CD4-positive, CD25-positive, alpha-beta regulatory T cell (primary cell): ENCODE data around the gene SPPL3. TPM values are rescaled to one million over a fixed set of nuclear protein-coding genes. Genes with fewer than 3 reads are reported as not detected.

ENCODE experiments used
- ATAC-seq, 2 donors: fragments of 150-1000 bp; cut with Tn5 transposase; one replicate each; pipeline ENCODE4 v1.10.0; 2021; ENCODE audit warnings: low read depth in 2 of 2, moderate number of reproducible peaks in 2 of 2, moderate library complexity in 1 of 2
- DNase-seq, 3 donors: peaks; one replicate each; pipeline versions ENCODE4 v3.0.0 to v3.0.0-alpha.2; 2012 to 2022; ENCODE audit warnings: mixed read lengths in 1 of 3
- H3K27ac ChIP-seq: one replicate; pipeline ENCODE4 v1.7.0; 2013; ENCODE audit warnings: mild to moderate bottlenecking, low read length; ENCODE audit not compliant: insufficient read depth, poor library complexity, severe bottlenecking
- H3K27me3 ChIP-seq: one replicate; pipeline ENCODE4 v1.7.0; 2013; ENCODE audit warnings: low read length; ENCODE audit not compliant: control insufficient read depth, insufficient read depth
- H3K36me3 ChIP-seq: one replicate; pipeline ENCODE4 v1.7.0; 2013; ENCODE audit warnings: mild to moderate bottlenecking, low read length, moderate library complexity; ENCODE audit not compliant: control insufficient read depth, insufficient read depth
- H3K4me1 ChIP-seq: 2 replicates; pipeline ENCODE4 v1.7.0; 2013; ENCODE audit warnings: mild to moderate bottlenecking, low read length; ENCODE audit not compliant: insufficient read depth, control insufficient read depth, poor library complexity, severe bottlenecking
- H3K4me3 ChIP-seq: one replicate; pipeline ENCODE4 v1.7.0; 2013; ENCODE audit warnings: low read depth, mild to moderate bottlenecking, low read length, moderate library complexity
- H3K9me3 ChIP-seq, 2 experiments: 1 replicate in 1 of 2; 2 replicates in 1 of 2; pipeline ENCODE4 v1.7.0; 2013; ENCODE audit warnings: low read length in 2 of 2, mild to moderate bottlenecking in 1 of 2, moderate library complexity in 1 of 2; ENCODE audit not compliant: control insufficient read depth in 2 of 2
- H3K27ac Mint-ChIP-seq, 3 donors: one replicate each; pipeline ENCODE4 v1.8.0; 2020 to 2022; ENCODE audit warnings: mild to moderate bottlenecking in 3 of 3, mixed read lengths in 3 of 3, moderate library complexity in 2 of 3
- H3K27me3 Mint-ChIP-seq: one replicate; pipeline ENCODE4 v1.8.0; 2022; ENCODE audit warnings: mild to moderate bottlenecking, mixed read lengths
- H3K36me3 Mint-ChIP-seq: one replicate; pipeline ENCODE4 v1.8.0; 2020; ENCODE audit warnings: mixed read lengths
- H3K4me1 Mint-ChIP-seq, 4 donors: one replicate each; pipeline ENCODE4 v1.8.0; 2020 to 2022; ENCODE audit warnings: mixed read lengths in 4 of 4, mild to moderate bottlenecking in 1 of 4
- H3K4me3 Mint-ChIP-seq, 4 donors: one replicate each; pipeline ENCODE4 v1.8.0; 2020 to 2022; ENCODE audit warnings: mild to moderate bottlenecking in 4 of 4, mixed read lengths in 4 of 4, moderate library complexity in 3 of 4
- H3K9me3 Mint-ChIP-seq, 7 donors: one replicate each; pipeline ENCODE4 v1.8.0; 2020 to 2022; ENCODE audit warnings: mixed read lengths in 7 of 7, mild to moderate bottlenecking in 3 of 7, moderate library complexity in 2 of 7
- polyA plus RNA-seq, 4 donors: library from polyadenylated mRNA; unstranded; fragments of 300-500 nt; fragmentation: Illumina TruSeq; gene quantifications; one replicate each; pipeline ENCODE4 v1.2.3, GENCODE V29; 2021
- total RNA-seq: library from RNA; stranded (reverse); gene quantifications from one replicate; pipeline ENCODE4 v1.2.3, GENCODE V29; 2022

The SPPL3 gene
- total and polyA plus RNA-seq, 5 donors from 2014 or later = 15.5 to 46.7 (median 24.0) TPM

GRCh38 chr12:120885521-120885920 lies 18.6 kb downstream of the SPPL3 start:
- Histone ChIP-seq H3K27ac (no peak overlapping the region), H3K9me3 (no peaks in the 10 kb centered on the region), H3K36me3 (no peaks in the 10 kb centered on the region), H3K4me1 (peaks cover 19% of the 10 kb centered on the region), H3K27me3 (no peaks in the 10 kb centered on the region), H3K4me3 (no peak overlapping the region)
- peak overlapping the region in 1 of 4 donors; percentile 39 for H3K4me3 Mint-ChIP-seq
- no peaks in the 10 kb centered on the region for H3K9me3 Mint-ChIP-seq
- peak overlapping the region in 1 of 3 donors; percentile 11 for H3K27ac Mint-ChIP-seq
- DNase-seq (no peak), ATAC-seq (no peak)
- H3K27me3 Mint-ChIP-seq = no peaks in the 10 kb centered on the region
- no peaks in the 10 kb centered on the region for H3K36me3 Mint-ChIP-seq
- H3K4me1 Mint-ChIP-seq = peaks cover 33 to 78% (median 58%) of the 10 kb centered on the region in 4 donors

DNA sequence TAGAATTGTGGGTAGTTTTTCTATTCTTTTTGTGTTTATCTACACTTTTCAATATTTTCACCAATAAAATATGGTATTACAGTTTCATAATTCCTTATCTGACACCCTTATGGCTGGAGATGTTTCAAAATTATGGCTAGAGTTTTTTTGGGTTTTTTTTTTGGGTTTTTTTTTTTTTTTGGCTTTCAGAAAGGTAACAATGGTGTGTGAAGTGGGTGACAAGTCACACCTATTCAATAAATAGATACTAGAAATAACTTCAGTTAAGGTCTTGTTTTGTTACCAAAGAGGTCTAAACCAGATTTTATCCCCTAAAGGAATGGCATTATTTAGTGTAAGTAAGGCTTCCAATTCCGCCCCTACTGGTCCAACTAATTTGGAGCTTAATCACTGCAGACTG lies 19.5 kb downstream of the SPPL3 start:
- Mint-ChIP-seq H3K27ac (no peak overlapping the region), H3K4me1 (peaks cover 33 to 82% (median 66%) of the 10 kb centered on the region in 4 donors), H3K9me3 (no peaks in the 10 kb centered on the region), H3K4me3 (no peak overlapping the region), H3K27me3 (no peaks in the 10 kb centered on the region), H3K36me3 (no peaks in the 10 kb centered on the region)
- no peaks in the 10 kb centered on the region for H3K27me3 ChIP-seq
- DNase-seq (no peak), ATAC-seq (no peak)
- H3K27ac ChIP-seq = no peak overlapping the region
- no peak overlapping the region for H3K4me3 ChIP-seq
- H3K36me3 ChIP-seq = no peaks in the 10 kb centered on the region
- H3K9me3 ChIP-seq = no peaks in the 10 kb centered on the region
- H3K4me1 ChIP-seq = peaks cover 19% of the 10 kb centered on the region

- DNase-seq (no peak), ATAC-seq (no peak)
- no peaks in the 10 kb centered on the region for H3K27me3 Mint-ChIP-seq
- H3K9me3 Mint-ChIP-seq = no peaks in the 10 kb centered on the region
- peaks cover 3% of the 10 kb centered on the region for H3K36me3 Mint-ChIP-seq
- Histone ChIP-seq H3K4me3 (no peak overlapping the region), H3K36me3 (no peaks in the 10 kb centered on the region), H3K4me1 (peaks cover 12% of the 10 kb centered on the region), H3K27me3 (no peaks in the 10 kb centered on the region), H3K9me3 (no peaks in the 10 kb centered on the region), H3K27ac (no peak overlapping the region)
- peaks cover 35 to 71% (median 59%) of the 10 kb centered on the region in 4 donors for H3K4me1 Mint-ChIP-seq
- H3K27ac Mint-ChIP-seq = no peak overlapping the region
- H3K4me3 Mint-ChIP-seq = no peak overlapping the region
These were observed 22.1 kb downstream of the SPPL3 start for GRCh38 chr12:120882055-120882555.

GRCh38 chr12:120879718-120880300 lies 24.3 kb downstream of the SPPL3 start:
- DNase-seq (no peak), ATAC-seq (no peak)
- Mint-ChIP-seq H3K36me3 (peaks cover 8% of the 10 kb centered on the region), H3K27ac (peak overlapping the region in 1 of 3 donors; percentile 57), H3K4me3 (no peak overlapping the region), H3K4me1 (peaks cover 31 to 66% (median 54%) of the 10 kb centered on the region in 4 donors), H3K9me3 (peaks cover 0 to 2% (median 0%) of the 10 kb centered on the region in 7 donors), H3K27me3 (no peaks in the 10 kb centered on the region)
- Histone ChIP-seq H3K27me3 (no peaks in the 10 kb centered on the region), H3K4me3 (no peak overlapping the region), H3K4me1 (no peaks in the 10 kb centered on the region), H3K36me3 (no peaks in the 10 kb centered on the region), H3K9me3 (no peaks in the 10 kb centered on the region), H3K27ac (no peak overlapping the region)

DNA sequence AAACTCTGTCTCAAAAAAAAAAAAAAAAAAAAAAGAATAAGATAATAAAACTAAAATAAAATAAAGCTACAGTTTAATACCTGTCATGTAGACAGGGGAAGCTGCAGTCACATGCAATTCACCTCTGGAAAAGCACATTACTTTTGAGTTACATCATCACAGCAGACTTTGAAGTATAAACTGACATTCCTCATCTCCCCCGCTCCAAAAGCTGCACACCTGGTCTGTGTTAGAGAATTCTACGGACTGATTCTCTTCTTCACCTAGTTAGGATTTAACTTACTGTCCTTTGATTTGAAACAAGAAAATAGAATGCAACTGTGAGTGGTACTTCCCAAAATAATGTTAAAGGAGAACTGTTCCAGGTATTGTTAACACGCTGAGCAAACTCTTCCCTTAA lies 25.1 kb downstream of the SPPL3 start:
- H3K4me1 ChIP-seq = no peaks in the 10 kb centered on the region
- Mint-ChIP-seq H3K4me1 (peaks cover 26 to 64% (median 50%) of the 10 kb centered on the region in 4 donors), H3K36me3 (peaks cover 8% of the 10 kb centered on the region), H3K27ac (no peak overlapping the region), H3K27me3 (no peaks in the 10 kb centered on the region), H3K4me3 (no peak overlapping the region), H3K9me3 (peaks cover 0 to 2% (median 0%) of the 10 kb centered on the region in 7 donors)
- DNase-seq = no peak
- ATAC-seq = no peak
- H3K9me3 ChIP-seq = no peaks in the 10 kb centered on the region
- H3K27ac ChIP-seq = no peak overlapping the region
- H3K4me3 ChIP-seq = no peak overlapping the region
- no peaks in the 10 kb centered on the region for H3K36me3 ChIP-seq
- no peaks in the 10 kb centered on the region for H3K27me3 ChIP-seq

DNA sequence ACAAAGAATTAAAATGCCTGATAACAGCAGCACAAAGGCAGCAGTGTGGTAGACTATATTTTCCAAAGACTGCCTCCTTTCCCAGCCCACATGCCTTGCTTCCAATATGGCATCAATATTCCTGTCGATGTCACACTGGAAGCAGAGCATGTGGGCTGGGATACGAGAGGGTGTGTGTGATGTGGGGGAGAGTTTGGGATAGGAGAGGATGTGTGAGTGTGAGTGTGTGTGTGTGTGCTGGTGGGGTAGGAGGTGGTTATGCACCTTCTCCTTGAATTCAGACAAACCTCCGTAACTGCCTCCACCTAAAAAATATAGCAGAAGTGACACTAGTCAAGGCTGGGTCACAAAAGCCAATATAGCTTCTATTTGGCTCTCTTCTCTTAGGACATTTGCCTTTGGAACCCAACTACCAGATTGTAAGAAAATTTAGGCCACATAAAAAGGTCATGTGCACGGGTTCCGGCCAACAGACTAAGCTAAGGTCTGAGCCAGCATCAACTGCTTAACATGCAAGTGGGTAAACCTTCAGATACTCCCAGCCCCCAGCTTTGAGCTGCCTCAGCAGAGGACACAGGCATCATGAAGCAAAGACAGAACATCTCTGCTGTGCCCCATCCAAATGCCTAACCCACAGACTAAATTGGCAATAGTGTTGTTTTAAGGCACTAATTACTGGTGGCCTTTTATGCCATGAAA lies 29.5 kb downstream of the SPPL3 start:
- H3K27me3 ChIP-seq = no peaks in the 10 kb centered on the region
- H3K27ac Mint-ChIP-seq = peak overlapping the region in 1 of 3 donors; percentile 20
- peaks cover 5% of the 10 kb centered on the region for H3K4me1 ChIP-seq
- H3K4me3 ChIP-seq = no peak overlapping the region
- ATAC-seq (no peak), DNase-seq (no peak)
- H3K9me3 ChIP-seq = no peaks in the 10 kb centered on the region
- H3K27me3 Mint-ChIP-seq = no peaks in the 10 kb centered on the region
- peaks cover 0 to 4% (median 0%) of the 10 kb centered on the region in 7 donors for H3K9me3 Mint-ChIP-seq
- peaks cover 24% of the 10 kb centered on the region for H3K36me3 Mint-ChIP-seq
- peaks cover 22 to 65% (median 38%) of the 10 kb centered on the region in 4 donors for H3K4me1 Mint-ChIP-seq
- no peak overlapping the region for H3K27ac ChIP-seq
- no peaks in the 10 kb centered on the region for H3K36me3 ChIP-seq
- H3K4me3 Mint-ChIP-seq = no peak overlapping the region

- no peak for ATAC-seq
- peak overlapping the region in 2 of 4 donors; percentile 5 to 44 for H3K4me3 Mint-ChIP-seq
- H3K27ac Mint-ChIP-seq = peak overlapping the region in 1 of 3 donors; percentile 44
- no peak overlapping the region for H3K27ac ChIP-seq
- no peaks in the 10 kb centered on the region for H3K9me3 ChIP-seq
- peaks cover 0 to 4% (median 0%) of the 10 kb centered on the region in 7 donors for H3K9me3 Mint-ChIP-seq
- no peaks in the 10 kb centered on the region for H3K27me3 Mint-ChIP-seq
- peaks cover 5% of the 10 kb centered on the region for H3K4me1 ChIP-seq
- peaks cover 24% of the 10 kb centered on the region for H3K36me3 Mint-ChIP-seq
- H3K4me1 Mint-ChIP-seq = peaks cover 22 to 60% (median 34%) of the 10 kb centered on the region in 4 donors
- no peak overlapping the region for H3K4me3 ChIP-seq
- no peaks in the 10 kb centered on the region for H3K27me3 ChIP-seq
- DNase-seq = no peak
- no peaks in the 10 kb centered on the region for H3K36me3 ChIP-seq
These were observed 30.9 kb downstream of the SPPL3 start for GRCh38 chr12:120873226-120873625.
